GM18870 (cell line): ENCODE data around the gene TMSB10.

Experiments used
- ATAC-seq: cut with Tn5 transposase; IDR thresholded peaks from one replicate; pipeline ENCODE4 v1.9.1; 2021; ENCODE audit warnings: moderate library complexity; ENCODE audit not compliant: unreplicated experiment

The TMSB10 gene

DNA sequence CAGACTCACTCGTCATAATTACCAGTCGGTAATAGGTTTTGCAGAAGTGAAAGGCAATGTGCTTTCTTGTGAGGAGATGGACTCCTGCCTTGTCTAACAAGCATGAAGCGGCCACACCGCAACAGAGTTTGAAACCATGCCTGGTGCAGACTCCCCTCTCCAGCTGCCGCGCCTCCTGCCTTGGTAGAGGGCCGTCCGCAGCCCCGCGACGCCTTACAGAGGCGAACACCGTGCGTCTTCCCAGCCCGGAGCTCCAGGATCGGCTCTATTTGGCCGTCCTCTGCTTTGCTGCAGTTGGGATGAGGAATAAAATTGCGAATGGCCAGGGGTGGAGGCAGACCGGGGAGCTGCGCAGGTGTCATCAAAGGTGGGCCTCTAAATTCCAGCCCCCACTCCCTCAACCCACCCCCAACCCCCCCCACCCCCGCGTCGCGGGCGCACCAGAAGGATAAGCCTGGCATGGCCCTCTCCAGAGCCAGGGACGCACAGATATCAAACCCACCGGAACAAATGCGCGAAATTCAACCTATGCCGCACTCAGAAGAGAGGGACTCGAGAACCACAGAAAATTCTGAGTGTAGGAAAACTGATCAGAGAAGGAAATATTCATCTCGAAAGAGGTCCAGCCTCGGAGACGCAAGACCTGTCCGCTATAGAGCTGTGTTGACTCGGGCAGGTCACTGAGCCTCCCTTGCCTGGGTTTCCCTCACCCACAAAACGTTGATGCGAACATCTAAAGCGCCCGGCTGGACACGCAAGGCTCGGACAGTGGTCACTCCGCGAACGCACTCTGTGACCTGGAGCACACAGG, 25.7 kb upstream of the TMSB10 start:
- ATAC-seq = peak; percentile 45

DNA sequence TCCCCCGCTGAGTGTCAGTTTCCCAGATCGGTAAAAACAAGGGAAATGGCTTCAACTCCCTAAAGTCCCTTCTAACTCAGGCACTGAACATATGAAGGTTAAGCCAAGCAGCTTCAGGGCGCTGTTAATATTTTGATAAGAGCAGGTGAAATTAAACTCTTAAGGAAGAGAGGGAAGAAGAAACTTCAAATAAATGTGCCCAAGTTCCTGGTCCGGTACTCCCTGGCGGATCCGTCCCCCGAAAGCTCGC, 25.1 kb upstream of the TMSB10 start:
- no peak for ATAC-seq

DNA sequence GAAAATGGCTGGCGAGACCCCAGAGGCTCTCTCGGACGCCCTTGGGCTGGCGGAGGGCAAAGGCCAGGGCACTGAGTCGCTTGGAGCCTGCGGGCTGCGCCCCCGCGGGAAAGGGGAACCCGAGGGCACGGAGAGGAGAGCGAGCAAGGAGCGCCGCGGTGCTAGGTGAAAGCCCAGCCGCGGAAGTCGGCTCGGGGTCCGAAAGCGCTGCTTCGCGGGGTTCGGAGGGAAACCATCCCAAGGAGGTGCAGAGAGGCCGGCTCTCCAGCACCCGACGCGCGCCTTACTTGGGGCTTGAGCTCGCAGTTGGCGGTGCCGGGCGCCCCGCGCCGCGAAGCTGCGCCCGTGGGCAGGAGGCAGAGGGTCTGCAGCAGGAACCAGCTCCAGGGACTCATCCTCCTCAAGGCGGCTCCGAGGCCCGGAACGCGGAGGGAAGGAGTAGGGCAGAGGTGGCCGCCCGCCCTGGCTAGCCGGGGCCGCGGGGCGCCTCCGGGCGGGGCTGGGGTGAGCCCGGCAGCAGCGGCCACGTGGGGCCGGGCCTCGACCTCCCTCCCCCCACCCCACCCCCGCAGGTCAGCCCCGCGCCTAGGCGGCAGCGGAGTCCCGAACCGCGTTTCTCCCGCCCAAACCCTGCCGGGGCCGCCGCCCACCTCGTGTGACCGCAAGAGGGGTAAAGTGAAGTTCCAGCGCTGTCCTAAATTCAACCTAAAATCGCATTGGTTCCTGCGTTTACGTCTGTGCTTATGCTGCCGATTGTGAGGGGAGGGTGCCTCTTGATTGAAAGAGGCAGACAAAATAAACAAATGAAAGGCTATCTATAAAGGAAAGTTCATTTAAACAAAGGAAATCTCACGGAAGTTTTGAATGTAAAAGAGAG, 24.6 kb upstream of the TMSB10 start, which contains the start of gene TRABD2A:
TSS of gene TRABD2A (minus strand) at position 440 of the 877 bp plus-strand sequence. CDS start at position 395, 45 bp downstream.
- ATAC-seq = no peak

DNA sequence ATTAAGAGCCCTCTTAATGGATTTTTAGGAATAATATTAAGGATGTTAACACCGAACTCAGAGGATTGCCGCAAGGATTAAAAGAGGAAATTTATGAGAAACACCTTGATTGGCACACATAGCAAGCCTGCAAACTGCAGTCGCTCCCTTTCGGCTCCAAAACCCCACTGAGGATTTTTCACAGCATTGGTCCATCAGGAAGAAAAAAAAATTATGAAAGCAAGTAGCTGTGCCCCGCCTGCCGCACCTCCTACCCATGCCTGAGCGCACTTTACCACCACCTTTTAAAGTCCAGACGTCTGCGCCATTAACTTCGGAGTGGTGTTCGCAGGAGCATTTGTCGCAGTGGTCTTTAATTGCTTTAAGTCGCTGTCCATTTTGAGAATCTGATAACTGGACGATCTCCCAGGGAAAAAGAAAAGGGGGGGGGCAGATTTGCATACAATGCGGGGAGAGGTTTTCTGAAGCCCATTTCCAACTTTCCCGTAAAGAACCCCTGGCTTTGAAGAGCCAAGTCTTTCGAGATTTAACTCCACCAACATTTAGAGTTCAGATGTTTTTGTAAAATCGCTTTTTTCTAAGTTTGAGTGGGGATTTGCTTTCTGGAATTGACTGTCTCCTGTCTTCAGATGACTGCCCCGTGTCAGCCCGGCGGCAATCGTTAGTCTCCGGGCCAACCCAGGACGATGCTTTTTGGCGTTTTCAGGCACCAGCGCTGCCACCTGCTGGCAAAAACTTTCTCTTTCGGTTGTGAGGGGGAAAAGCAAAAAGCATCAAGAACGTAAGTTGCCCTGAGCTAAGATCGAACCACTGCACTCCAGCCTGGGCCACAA, 23.7 kb upstream of the TMSB10 start:
- peak; percentile 67 for ATAC-seq

DNA sequence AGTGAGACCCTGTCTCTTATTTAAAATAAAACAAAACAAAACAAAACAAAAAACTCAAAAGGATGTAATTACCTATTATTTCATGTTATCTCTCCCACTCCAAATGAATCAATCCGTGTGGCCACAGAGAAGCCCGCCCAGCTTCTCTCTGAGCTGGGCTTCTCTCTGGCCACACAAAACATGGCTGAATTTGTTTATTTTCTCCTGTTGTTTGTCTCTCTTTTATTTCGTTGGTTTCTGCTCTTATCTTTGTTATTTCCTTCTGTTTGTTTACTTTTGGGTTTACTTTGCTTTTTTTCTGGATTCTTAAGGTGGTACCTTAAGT, 23.1 kb upstream of the TMSB10 start:
- ATAC-seq = no peak

DNA sequence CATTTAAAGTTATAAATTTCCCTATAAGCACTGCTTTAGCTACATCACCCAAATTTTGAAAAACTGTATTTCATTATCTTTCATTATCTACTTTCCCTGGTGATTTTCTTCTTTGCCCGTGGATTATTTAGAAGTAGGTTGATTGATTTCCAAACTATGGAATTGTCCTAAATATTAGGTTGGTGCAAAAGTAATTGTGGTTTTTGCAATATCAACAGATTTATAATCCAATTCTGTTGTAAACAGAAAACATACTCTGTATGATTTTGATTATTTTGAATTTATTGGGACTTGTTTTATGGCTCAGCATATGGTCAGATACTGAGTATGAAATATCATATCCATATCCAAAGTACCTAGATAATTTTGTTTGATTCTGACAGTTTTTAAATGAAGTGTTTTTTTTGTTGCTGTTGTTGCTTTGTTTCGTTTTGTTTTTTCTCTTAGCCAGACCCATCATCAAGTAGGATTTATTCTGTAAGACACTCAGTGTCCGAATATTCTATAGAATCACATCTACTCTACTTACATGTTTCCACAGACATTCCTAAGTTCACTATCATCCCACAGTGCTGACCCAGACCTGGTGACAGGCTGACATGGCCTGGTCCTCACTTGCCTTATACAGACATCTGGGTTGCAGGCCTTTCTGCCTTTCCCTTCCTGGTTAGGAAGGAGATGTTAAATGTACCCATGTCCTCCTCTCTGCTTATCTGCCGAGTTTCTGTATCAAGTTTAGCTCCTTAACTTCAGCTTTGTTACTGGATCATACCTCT, 22.5 kb upstream of the TMSB10 start:
- ATAC-seq = no peak

DNA sequence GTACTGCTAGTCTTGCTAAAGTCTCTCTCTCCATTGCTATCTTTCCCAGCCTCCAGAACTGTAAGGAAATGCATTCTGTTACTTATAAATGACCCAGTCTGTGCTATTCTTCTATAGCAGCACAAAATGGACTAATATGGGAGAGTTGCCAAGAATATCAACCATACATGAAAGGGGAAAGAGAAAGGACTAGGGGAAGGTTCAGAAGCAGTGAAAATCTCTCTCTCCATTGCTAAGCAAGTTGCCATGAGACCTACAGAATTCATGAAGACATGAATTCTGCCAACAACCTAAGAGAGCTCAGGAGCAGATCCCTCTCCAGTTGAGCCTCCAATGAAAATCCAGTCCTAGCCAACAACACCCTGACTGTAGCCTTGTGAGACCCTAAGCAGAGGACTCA, 21.0 kb upstream of the TMSB10 start:
- ATAC-seq = no peak

DNA sequence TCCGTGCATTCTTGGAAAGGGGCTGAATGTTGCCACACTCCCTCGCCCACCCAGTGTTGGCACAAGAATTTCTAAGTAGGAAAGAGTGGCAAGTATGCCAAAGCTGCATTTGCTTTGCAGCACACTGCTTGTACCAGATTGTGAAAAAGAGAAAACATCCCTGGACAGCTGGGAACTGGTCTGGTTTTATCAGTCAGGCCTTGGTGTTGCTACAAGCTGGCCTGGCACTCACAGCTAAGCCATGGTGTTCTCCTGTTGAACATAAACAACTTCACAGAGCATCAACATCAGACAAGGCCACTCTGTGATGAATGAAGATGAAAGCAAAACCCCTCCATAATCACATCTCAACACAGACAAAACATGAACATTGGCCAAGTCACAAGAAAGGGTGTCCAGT, 20.3 kb upstream of the TMSB10 start:
- no peak for ATAC-seq

DNA sequence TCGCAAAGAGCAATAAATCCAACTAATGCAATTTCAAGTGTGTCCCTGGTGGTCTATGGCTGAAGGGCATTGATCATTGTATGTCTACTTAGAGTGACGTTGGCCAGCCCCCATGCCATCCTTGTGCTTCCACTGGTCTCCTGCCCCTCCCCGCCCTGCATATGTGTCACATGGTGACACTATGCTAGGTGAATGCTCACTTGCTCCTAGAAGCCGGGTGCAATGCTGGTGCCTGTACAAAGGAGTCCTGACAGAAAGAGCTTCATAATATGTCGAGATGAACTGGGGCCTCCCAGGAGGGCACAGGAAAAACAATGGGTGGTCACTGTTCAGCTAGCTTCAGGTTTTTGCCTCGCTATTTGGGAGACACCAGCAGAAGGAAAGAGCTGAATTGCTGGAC, 18.7 kb upstream of the TMSB10 start:
- no peak for ATAC-seq

DNA sequence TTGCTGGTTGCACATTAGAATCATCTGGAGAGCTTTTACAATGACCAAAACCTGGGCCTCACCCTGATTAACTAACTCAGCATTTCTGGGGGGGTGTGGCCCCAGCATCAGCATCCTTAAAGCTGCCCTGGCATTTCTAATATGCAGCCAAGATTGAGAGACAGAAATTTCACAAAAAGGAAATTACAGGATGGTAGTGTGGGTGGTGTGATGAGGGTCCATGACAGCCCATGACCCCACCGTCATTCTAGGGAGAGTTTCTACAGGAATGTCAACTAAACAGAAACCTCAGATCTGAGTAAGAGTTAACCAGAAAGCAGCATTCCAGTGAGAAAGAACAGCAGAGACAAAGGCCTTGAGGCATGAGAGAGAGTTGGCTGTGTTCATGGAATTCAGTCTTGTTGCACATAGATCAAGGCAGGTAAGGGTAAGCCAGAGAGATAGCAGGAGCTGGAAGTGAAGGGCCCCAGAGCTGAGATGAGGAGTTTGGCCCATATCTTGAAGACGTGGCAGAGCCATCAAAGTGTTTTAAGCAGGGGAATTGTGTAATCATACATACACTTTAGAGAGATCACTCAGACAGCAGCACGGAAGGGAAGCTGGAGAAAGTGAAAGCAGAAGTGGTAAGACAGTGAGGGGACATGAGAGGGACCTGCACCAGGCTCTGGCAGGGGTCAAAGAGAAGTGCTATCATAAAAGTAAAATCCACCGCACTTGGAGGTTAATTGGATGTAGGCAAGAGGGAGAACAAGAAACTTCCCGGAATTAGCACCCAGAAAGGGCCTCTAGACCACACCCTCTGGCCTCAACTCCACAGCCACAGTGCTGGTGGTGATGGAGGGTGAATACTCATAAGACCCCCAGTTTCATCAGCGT, 16.8 kb upstream of the TMSB10 start:
- peak; percentile 98 for ATAC-seq

DNA sequence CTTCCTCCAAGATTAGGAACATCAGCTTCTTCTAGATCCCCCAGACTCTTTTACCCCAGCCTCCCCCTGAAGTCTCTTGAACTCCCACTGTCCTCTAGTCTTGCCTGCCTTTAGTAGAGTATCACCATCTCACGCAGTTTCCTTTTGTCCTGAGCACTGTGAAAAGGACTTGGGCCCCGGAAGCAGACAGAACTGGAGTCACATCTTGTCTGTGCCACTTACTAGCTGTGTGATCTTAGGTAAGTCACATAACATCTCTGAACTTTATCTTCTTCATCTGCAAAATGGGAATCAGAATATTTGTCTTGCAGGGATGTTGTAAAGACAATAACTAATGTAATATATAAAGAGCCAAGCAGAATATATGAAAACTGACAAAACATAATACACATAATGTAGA, 16.1 kb upstream of the TMSB10 start:
- ATAC-seq = no peak

DNA sequence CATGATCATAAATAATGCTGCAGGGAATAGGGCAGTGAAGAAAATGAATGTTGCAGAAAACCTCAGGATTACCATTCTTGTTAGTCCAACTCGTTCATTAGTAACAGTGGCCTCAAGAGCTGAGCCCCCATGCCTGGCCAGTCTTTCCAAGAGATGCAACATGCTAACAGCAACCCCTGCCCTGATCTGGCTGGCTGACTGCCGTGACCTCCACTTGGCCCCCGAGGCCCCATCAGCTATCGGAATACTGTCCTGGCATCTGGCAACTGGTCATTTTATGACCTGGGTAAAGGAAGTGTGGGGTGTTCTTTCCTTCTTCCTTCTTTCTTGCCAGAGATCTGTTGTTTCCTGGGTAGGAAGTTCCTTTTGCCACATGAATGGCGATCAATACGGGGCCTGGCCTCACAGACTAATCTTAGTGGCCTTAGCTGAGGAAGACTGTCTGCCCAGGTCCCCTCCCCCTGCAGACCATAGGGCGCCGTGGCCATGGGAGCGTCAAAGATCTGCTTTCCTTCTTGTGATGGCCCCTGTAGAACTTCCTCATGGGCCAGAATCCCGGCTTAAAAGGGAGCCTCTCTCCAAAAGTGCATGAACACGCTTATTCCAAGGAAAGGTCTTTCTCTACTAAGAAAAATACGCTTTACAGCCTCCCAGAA, 14.0 kb upstream of the TMSB10 start:
- no peak for ATAC-seq

DNA sequence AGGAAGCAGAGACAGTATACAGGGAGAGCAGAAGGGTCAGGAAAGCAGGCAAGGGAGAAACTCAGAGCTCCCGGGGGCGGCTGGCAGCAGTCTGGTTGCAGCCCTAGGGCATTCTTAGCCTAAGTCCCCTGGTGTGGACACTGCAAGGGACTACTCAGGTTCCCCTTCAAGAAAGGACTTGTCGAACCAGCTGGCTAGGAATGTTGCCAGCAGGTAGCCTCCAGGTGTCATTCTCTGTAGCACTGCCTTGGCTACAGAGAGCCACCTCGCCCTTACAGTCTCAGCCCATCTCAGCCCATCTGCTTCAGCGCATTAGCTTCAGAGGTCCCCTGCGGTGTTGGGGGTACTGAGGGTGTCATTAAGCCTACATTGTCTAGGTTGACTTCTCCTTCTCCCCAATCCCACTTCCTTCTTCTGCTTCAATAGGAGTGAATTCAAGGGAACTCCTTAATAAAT, 11.3 kb upstream of the TMSB10 start:
- ATAC-seq = no peak

DNA sequence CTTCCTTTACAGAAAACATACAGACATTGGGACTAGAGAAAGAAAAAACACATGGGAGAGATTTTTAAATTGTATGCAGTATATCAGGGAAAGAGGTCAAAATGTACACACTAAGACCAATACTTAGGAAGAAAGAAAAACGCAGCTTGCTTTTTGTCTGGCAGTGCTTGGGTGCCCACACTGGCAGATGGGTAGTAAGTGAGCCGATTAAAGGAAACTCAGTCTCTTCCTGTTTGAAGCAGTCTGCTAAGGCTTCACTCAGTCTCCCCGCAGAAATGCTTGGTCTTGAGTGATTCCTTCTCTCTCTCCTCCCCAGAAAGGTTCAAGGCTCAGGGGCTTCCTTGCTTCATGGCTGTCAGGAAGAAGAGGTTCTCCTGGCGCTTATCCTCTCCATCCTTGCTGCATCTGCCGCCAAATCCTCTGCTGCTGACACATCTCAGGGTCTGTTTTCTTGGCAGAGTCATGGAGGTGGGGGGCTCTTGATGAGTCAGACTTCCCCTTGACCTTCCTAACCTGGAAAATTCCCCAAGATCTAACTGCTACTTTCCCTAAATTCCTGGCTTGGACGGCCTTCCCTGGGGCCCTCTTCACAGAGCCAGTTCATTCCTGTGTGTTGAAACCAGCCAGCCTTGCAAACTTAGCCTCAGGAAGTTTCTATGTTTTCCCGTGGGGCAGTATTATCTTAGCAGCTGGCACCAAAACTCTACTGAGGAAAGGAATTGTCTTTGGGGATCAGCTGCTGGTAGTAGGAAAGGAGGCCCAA, 10.5 kb upstream of the TMSB10 start:
- no peak for ATAC-seq

DNA sequence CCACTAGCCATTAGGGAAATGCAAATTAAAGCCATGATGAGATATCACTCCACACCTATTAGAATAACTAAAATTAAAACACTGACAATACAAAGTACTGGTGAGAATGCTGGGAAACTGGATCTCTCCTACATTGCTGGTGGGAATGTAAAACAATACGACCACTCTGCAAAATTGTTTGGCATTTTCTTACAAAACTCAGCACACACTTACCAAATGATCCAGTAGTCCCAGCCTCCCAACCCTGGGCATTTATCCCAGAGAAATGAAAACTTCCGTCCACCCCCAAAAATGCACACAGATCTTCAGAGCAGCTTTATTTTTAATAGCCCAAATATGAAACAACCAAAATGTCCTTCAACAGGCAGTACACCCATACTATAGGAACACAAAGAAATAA, 8.9 kb upstream of the TMSB10 start:
- no peak for ATAC-seq

DNA sequence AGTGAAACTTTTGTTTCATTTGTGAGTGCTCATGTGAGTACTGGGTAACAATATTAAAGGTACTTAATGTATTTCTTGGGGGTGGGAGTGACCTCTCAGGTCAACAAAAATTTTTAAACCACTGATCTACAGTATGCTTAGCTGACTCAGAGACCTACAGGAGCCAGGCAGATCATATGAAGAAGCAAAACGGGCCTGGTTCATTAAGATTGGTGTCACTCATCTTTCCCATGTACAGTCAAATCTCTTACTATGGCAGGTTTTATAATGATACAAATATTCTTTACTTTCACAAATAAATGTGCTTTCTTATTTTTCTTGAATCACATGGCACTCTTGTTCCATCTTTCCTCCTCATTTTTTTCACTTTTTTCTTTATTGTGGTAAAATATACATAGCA, 7.7 kb upstream of the TMSB10 start:
- no peak for ATAC-seq

DNA sequence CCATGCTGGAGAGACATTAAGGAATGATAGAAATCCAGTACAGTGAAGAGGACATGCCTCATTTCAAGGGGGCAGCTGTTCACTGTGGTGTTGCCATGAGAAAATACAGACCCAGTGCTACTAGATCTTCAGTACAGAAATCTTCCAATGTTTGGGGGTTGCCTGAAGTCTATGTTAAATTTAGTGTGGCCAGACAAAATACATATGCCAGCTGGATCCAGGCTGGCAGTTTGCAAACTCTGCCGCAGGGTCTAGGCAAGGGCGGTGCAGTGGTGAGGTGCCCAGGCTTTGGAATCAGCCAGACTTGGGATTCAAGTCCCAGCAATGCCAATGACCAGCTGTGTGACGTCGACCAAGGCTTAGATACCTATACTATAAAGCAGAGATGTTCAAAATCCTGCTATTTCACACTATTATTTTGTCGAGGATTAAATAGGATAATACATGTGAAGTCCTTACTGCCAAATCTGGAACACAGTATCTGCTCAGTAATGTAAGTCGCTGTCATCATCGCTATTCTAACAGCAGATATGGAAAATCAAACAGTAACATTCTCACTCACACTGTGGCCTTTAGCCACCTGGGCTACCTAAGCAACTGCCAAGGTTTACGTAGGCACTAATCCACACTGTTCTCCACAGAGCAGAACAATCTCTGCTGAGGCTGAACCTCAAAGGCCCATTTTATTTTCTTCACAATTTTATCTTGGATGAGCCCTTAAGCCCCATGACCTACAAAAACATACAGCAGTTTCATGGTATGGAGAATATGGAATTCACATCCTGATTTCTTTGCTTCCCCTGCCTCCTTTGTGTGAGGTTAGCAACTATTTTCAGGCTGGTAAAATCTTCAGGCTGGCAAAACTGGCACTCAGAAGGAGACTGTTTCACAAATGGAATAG, 5.9 kb upstream of the TMSB10 start:
- no peak for ATAC-seq

DNA sequence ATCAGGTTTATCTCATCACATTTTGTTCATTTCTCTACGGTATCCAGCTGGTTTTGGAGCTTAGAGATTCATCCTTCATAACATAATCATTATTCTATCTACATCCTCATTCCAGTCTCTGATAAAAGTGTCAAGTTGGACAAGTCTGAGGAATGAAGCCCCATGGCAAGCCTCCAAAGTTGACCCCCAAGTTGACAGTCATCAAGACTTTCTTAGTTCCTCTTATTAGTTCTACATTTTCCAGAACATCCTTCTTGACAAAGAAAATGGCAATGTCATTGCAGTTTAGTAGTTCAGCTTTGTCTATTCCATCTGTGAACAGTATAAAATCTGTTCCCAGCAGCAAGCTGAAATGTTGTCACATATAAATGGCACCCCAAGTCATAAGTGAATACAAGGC, 4.5 kb upstream of the TMSB10 start:
- ATAC-seq = no peak
